Measurements from ENCODE around the gene TMEM161B.

The TMEM161B gene

GRCh38 chr5:88145611-88146467 is 122.8 kb downstream of the TMEM161B start:
- Histone ChIP-seq H3K4me1 (ENCODE audit: control insufficient read depth, insufficient read depth, low read length) (peaks cover 5% of the 10 kb centered on the region), H3K36me3 (ENCODE audit: control insufficient read depth, insufficient read depth, low read length) (no peaks in the 10 kb centered on the region), H3K27me3 (ENCODE audit: control insufficient read depth, insufficient read depth, low read length, poor library complexity, severe bottlenecking) (peaks cover 70% of the 10 kb centered on the region), H3K9me3 (ENCODE audit: control insufficient read depth, low read length) (no peaks in the 10 kb centered on the region), H3K4me3 (ENCODE audit: insufficient read depth, low read depth, low read length) (no peak overlapping the region), H3K27ac (ENCODE audit: insufficient read depth, low read depth, low read length, poor library complexity, severe bottlenecking) (no peak overlapping the region)
- WGBS, 2 experiments, result 46 to 52% methylated on average over 26 of the region's 26 CpGs

- 61 to 65% methylated on average over 16 of the region's 16 CpGs for WGBS, 2 experiments
- no peaks in the 10 kb centered on the region for H3K36me3 ChIP-seq (ENCODE audit: control insufficient read depth, insufficient read depth, low read length)
- no peak overlapping the region for H3K27ac ChIP-seq (ENCODE audit: insufficient read depth, low read depth, low read length, poor library complexity, severe bottlenecking)
- H3K27me3 ChIP-seq (ENCODE audit: control insufficient read depth, insufficient read depth, low read length, poor library complexity, severe bottlenecking), result peaks cover 76% of the 10 kb centered on the region
- peaks cover 5% of the 10 kb centered on the region for H3K4me1 ChIP-seq (ENCODE audit: control insufficient read depth, insufficient read depth, low read length)
- H3K4me3 ChIP-seq (ENCODE audit: insufficient read depth, low read depth, low read length), result no peak overlapping the region
- H3K9me3 ChIP-seq (ENCODE audit: control insufficient read depth, low read length), result no peaks in the 10 kb centered on the region
Observed at GRCh38 chr5:88145221-88145610, 123.4 kb downstream of the TMEM161B start.

Measured in ectodermal cell (in vitro differentiated cells).